WTC11 (cell line): ENCODE data around the gene MOSMO. TPM values are rescaled to one million over a fixed set of nuclear protein-coding genes. Genes with fewer than 3 reads are reported as not detected.

Experiments
- ATAC-seq: fragments of 200-7000 bp; cut with Tn5 transposase; 2 replicates; pipeline ENCODE4 v1.10.0; 2021; ENCODE audit warnings: mild to moderate bottlenecking, moderate library complexity
- CTCF ChIA-PET: fragments of 300-600 bp; sonication (Branson Sonifier 250); formaldehyde crosslinking; loops from one replicate; lab custom pipeline; 2021; ENCODE audit warnings: antibody characterized with exemption; lab: Charles Lee
- POLR2A ChIA-PET: fragments of 350-600 bp; sonication (Branson Sonifier 250); formaldehyde crosslinking; loops from one replicate; lab custom pipeline; 2021; ENCODE audit warnings: antibody characterized with exemption; lab: Charles Lee
- DNase-seq: peaks from one replicate; pipeline ENCODE4 v3.0.0; 2021; ENCODE audit warnings: low spot score
- H3K27ac Mint-ChIP-seq: 2 replicates; pipeline ENCODE4 v1.8.0; 2021; ENCODE audit warnings: mixed read lengths
- H3K27me3 Mint-ChIP-seq: 2 replicates; pipeline ENCODE4 v1.8.0; 2021; ENCODE audit warnings: low read depth, mild to moderate bottlenecking, moderate library complexity, mixed read lengths
- H3K36me3 Mint-ChIP-seq: 2 replicates; pipeline ENCODE4 v1.8.0; 2021; ENCODE audit warnings: mixed read lengths
- H3K4me1 Mint-ChIP-seq: 2 replicates; pipeline ENCODE4 v1.8.0; 2022; ENCODE audit warnings: mixed read lengths
- H3K4me3 Mint-ChIP-seq: 2 replicates; pipeline ENCODE4 v1.8.0; 2021; ENCODE audit warnings: mild to moderate bottlenecking, moderate library complexity, mixed read lengths
- H3K9me3 Mint-ChIP-seq: 2 replicates; pipeline ENCODE4 v1.8.0; 2021; ENCODE audit warnings: mixed read lengths
- AR ChIP-seq: fragments of 250-450 bp; sonication (Bioruptor Pico); IDR thresholded peaks from 2 replicates; pipeline ENCODE4 v1.9.0; 2021; ENCODE audit warnings: mild to moderate bottlenecking
- CREM ChIP-seq: sonication (generic); formaldehyde crosslinking; IDR thresholded peaks from 2 replicates; pipeline ENCODE4 v1.8.1; 2022; ENCODE audit warnings: mild to moderate bottlenecking, missing genetic modification reagents, moderate library complexity
- E2F5 ChIP-seq: sonication (generic); formaldehyde crosslinking; IDR thresholded peaks from 2 replicates; pipeline ENCODE4 v1.8.1; 2022; ENCODE audit warnings: mild to moderate bottlenecking, moderate library complexity, missing genetic modification reagents
- ELF4 ChIP-seq: sonication (generic); formaldehyde crosslinking; IDR thresholded peaks from 2 replicates; pipeline ENCODE4 v1.8.1; 2022; ENCODE audit warnings: low read depth, mild to moderate bottlenecking, moderate library complexity, missing genetic modification reagents
- ERG ChIP-seq: fragments of 250-450 bp; sonication (Bioruptor Pico); IDR thresholded peaks from 2 replicates; pipeline ENCODE4 v1.8.0; 2021; ENCODE audit warnings: mild to moderate bottlenecking
- GRHL2 ChIP-seq: fragments of 250-450 bp; sonication (Bioruptor Pico); IDR thresholded peaks from 2 replicates; pipeline ENCODE4 v1.8.0; 2022; ENCODE audit warnings: mild to moderate bottlenecking, moderate library complexity; ENCODE audit not compliant: insufficient replicate concordance, severe bottlenecking
- HMGA2 ChIP-seq: fragments of 250-450 bp; sonication (Bioruptor Pico); IDR thresholded peaks from 2 replicates; pipeline ENCODE4 v1.4.0; 2021; ENCODE audit warnings: mild to moderate bottlenecking, moderate library complexity
- JAZF1 ChIP-seq: fragments of 250-450 bp; sonication (Bioruptor Pico); IDR thresholded peaks from 2 replicates; pipeline ENCODE4 v1.9.0; 2021; ENCODE audit warnings: moderate library complexity, mild to moderate bottlenecking, inconsistent platforms
- MLX ChIP-seq: sonication (generic); formaldehyde crosslinking; IDR thresholded peaks from 2 replicates; pipeline ENCODE4 v1.8.1; 2023; ENCODE audit warnings: mild to moderate bottlenecking, missing genetic modification reagents, moderate library complexity
- NR2C2 ChIP-seq: sonication (generic); formaldehyde crosslinking; IDR thresholded peaks from 2 replicates; pipeline ENCODE4 v1.8.0; 2022; ENCODE audit warnings: mild to moderate bottlenecking, missing genetic modification reagents
- PRRX2 ChIP-seq: fragments of 250-450 bp; sonication (Bioruptor Pico); IDR thresholded peaks from 2 replicates; pipeline ENCODE4 v1.8.0; 2021; ENCODE audit warnings: mild to moderate bottlenecking
- SMAD3 ChIP-seq: sonication (generic); formaldehyde crosslinking; IDR thresholded peaks from 2 replicates; pipeline ENCODE4 v1.8.0; 2022; ENCODE audit warnings: missing genetic modification reagents, mild to moderate bottlenecking, borderline replicate concordance
- SOX15 ChIP-seq: fragments of 250-450 bp; sonication (Bioruptor Pico); IDR thresholded peaks from 2 replicates; pipeline ENCODE4 v1.9.0; 2021; ENCODE audit warnings: mild to moderate bottlenecking
- SP1 ChIP-seq: sonication (generic); formaldehyde crosslinking; conservative IDR thresholded peaks from 2 replicates; pipeline ENCODE4 v1.8.1; 2022; ENCODE audit warnings: missing genetic modification reagents
- TP53 ChIP-seq: sonication (generic); formaldehyde crosslinking; IDR thresholded peaks from 2 replicates; pipeline ENCODE4 v1.8.1; 2023; ENCODE audit warnings: mild to moderate bottlenecking, missing genetic modification reagents
- USF1 ChIP-seq: sonication (generic); formaldehyde crosslinking; IDR thresholded peaks from 2 replicates; pipeline ENCODE4 v1.8.0; 2022; ENCODE audit warnings: mild to moderate bottlenecking, missing genetic modification reagents
- ZBTB21 ChIP-seq: sonication (generic); formaldehyde crosslinking; IDR thresholded peaks from 2 replicates; pipeline ENCODE4 v1.8.1; 2023; ENCODE audit warnings: mild to moderate bottlenecking, missing genetic modification reagents, borderline replicate concordance
- ZBTB43 ChIP-seq: sonication (generic); formaldehyde crosslinking; IDR thresholded peaks from 2 replicates; pipeline ENCODE4 v1.8.1; 2023; ENCODE audit warnings: mild to moderate bottlenecking, missing genetic modification reagents
- ZMAT4 ChIP-seq: fragments of 250-450 bp; sonication (Bioruptor Pico); IDR thresholded peaks from 2 replicates; pipeline ENCODE4 v1.9.0; 2021; ENCODE audit warnings: mild to moderate bottlenecking
- ZNF121 ChIP-seq: sonication (generic); formaldehyde crosslinking; IDR thresholded peaks from 2 replicates; pipeline ENCODE4 v1.8.0; 2023; ENCODE audit warnings: missing genetic modification reagents
- ZNF263 ChIP-seq: sonication (generic); formaldehyde crosslinking; IDR thresholded peaks from 2 replicates; pipeline ENCODE4 v1.8.1; 2022; ENCODE audit warnings: low read depth, mild to moderate bottlenecking, moderate library complexity, missing genetic modification reagents
- ZNF396 ChIP-seq: fragments of 250-450 bp; sonication (Bioruptor Pico); IDR thresholded peaks from 2 replicates; pipeline ENCODE4 v1.8.0; 2021; ENCODE audit warnings: mild to moderate bottlenecking, moderate library complexity, borderline replicate concordance
- total RNA-seq: library from RNA; stranded (reverse); gene quantifications from 3 replicates; pipeline ENCODE4 v1.2.3, GENCODE V29; 2021

MOSMO gene
- total RNA-seq, 1 experiment from 2014 or later, result 10.7 TPM

GRCh38 chr16:22123146-22123545, 115.2 kb downstream of the MOSMO start:
- no peak overlapping the region for H3K27ac Mint-ChIP-seq
- POLR2A ChIA-PET, result no interaction called here
- DNase-seq, result no peak
- H3K9me3 Mint-ChIP-seq, result peaks cover 3% of the 10 kb centered on the region
- no peak overlapping the region for H3K4me3 Mint-ChIP-seq
- CTCF ChIA-PET, result interaction anchor here (1.0 to 1.5 kb wide), 5 partner anchors 14 to 177 kb away, joined by 3 to 13 read pairs (median 3); no protein-coding TSS in a partner anchor
- H3K4me1 Mint-ChIP-seq, result no peaks in the 10 kb centered on the region
- H3K27me3 Mint-ChIP-seq, result peaks cover 6% of the 10 kb centered on the region; the same call in 1 of the 2 replicates
- TF ChIP-seq E2F5 (CRISPR knock-in tag), result no peak
- TF ChIP-seq TP53 (CRISPR knock-in tag), result no peak
- TF ChIP-seq MLX (CRISPR knock-in tag), result no peak
- TF ChIP-seq ZMAT4 (CRISPR knock-in tag), result no peak
- no peak for TF ChIP-seq AR (CRISPR knock-in tag)
- no peak for TF ChIP-seq GRHL2 (CRISPR knock-in tag)
- no peak for TF ChIP-seq NR2C2 (CRISPR knock-in tag)
- TF ChIP-seq ZNF263 (CRISPR knock-in tag), result no peak
- TF ChIP-seq PRRX2 (CRISPR knock-in tag), result no peak
- TF ChIP-seq SP1, result no peak
- TF ChIP-seq ELF4 (CRISPR knock-in tag), result no peak
- TF ChIP-seq JAZF1 (CRISPR knock-in tag), result no peak
- no peaks in the 10 kb centered on the region for H3K36me3 Mint-ChIP-seq
- ATAC-seq, result peak; percentile 81

- Mint-ChIP-seq H3K4me3 (no peak overlapping the region), H3K27me3 (peaks cover 8% of the 10 kb centered on the region), H3K36me3 (no peaks in the 10 kb centered on the region), H3K27ac (no peak overlapping the region), H3K4me1 (no peaks in the 10 kb centered on the region), H3K9me3 (peaks cover 10% of the 10 kb centered on the region)
- ChIA-PET CTCF (interaction anchor here (0.7 to 1.5 kb wide), 7 partner anchors 13 to 177 kb away, joined by 3 to 13 read pairs (median 3); no protein-coding TSS in a partner anchor), POLR2A (no interaction called here)
- no peak for TF ChIP-seq ZMAT4 (CRISPR knock-in tag)
- peak; percentile 80; the same call in 1 of the 2 replicates for TF ChIP-seq ZNF121 (CRISPR knock-in tag)
- DNase-seq, result no peak
- peak; percentile 70 for ATAC-seq
These were observed 116.0 kb downstream of the MOSMO start for GRCh38 chr16:22123759-22124490.

- POLR2A ChIA-PET, result no interaction called here
- DNase-seq (no peak), ATAC-seq (no peak)
- H3K27me3 Mint-ChIP-seq, result peaks cover 11% of the 10 kb centered on the region
- H3K4me1 Mint-ChIP-seq, result no peaks in the 10 kb centered on the region
- H3K36me3 Mint-ChIP-seq, result no peaks in the 10 kb centered on the region
- CTCF ChIA-PET, result interaction anchor here (0.7 to 1.5 kb wide), 3 partner anchors 24 to 64 kb away, joined by 3 to 5 read pairs (median 4); no protein-coding TSS in a partner anchor
- peaks cover 10% of the 10 kb centered on the region for H3K9me3 Mint-ChIP-seq
- H3K27ac Mint-ChIP-seq, result no peak overlapping the region
- no peak overlapping the region for H3K4me3 Mint-ChIP-seq
- no peak for TF ChIP-seq ZNF396
- no peak for TF ChIP-seq ZBTB43 (CRISPR knock-in tag)
- no peak for TF ChIP-seq CREM
- TF ChIP-seq HMGA2 (CRISPR knock-in tag), result no peak
- no peak for TF ChIP-seq ZBTB21
- no peak for TF ChIP-seq ERG
- TF ChIP-seq USF1 (CRISPR knock-in tag), result no peak
- no peak for TF ChIP-seq SOX15 (CRISPR knock-in tag)
- no peak for TF ChIP-seq SMAD3 (CRISPR knock-in tag)
These were observed 116.8 kb downstream of the MOSMO start for GRCh38 chr16:22124583-22125284.
